Nephron (organoid): Measurements from ENCODE around the gene GHRH.

Experiments used
- H3K27ac Mint-ChIP-seq, 3 experiments: 2 replicates each; pipeline ENCODE4 v1.8.0; 2020; ENCODE audit warnings: mixed read lengths in 3 of 3, mild to moderate bottlenecking in 2 of 3, moderate library complexity in 1 of 3
- H3K27me3 Mint-ChIP-seq: 2 replicates; pipeline ENCODE4 v1.8.0; 2021; ENCODE audit warnings: low read depth, mild to moderate bottlenecking, moderate library complexity, mixed read lengths
- H3K36me3 Mint-ChIP-seq: 2 replicates; pipeline ENCODE4 v1.8.0; 2020; ENCODE audit warnings: low read depth, mixed read lengths
- H3K4me1 Mint-ChIP-seq: 2 replicates; pipeline ENCODE4 v1.8.0; 2020; ENCODE audit warnings: mixed read lengths
- H3K4me3 Mint-ChIP-seq, 3 experiments: 2 replicates each; pipeline ENCODE4 v1.8.0; 2020; ENCODE audit warnings: mild to moderate bottlenecking in 3 of 3, mixed read lengths in 3 of 3, moderate library complexity in 2 of 3
- H3K9me3 Mint-ChIP-seq: 2 replicates; pipeline ENCODE4 v1.8.0; 2020; ENCODE audit warnings: mixed read lengths
- TF ChIP-seq, protein P1 (sequence below), 3 experiments: fragments of 200-600 bp; sonication (generic); IDR thresholded peaks; one replicate each; pipeline ENCODE4 v1.5.0; 2021; ENCODE audit warnings: antibody characterized with exemption in 3 of 3; ENCODE audit not compliant: unreplicated experiment in 3 of 3

GHRH gene

DNA sequence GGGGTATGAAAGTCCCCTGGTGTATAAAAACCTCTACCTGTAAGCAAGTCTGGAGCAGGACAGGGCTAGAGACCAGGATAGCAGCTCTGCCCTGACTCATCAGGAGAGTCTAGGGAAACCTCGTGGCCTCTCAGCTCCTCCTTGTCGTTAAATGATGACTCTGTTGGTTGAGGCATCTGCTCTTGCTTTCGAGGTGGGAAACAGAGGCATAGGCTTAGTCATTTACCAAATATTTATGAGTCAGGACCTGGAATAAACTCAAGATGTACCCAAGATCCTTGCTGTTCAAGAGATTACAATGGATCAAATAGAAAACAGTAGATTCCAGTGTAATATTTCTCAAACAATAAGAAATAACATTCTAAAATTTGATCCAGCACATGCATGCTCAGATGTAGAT, 33.4 kb upstream of the GHRH start:
- H3K4me1 Mint-ChIP-seq: peaks cover 10% of the 10 kb centered on the region

DNA sequence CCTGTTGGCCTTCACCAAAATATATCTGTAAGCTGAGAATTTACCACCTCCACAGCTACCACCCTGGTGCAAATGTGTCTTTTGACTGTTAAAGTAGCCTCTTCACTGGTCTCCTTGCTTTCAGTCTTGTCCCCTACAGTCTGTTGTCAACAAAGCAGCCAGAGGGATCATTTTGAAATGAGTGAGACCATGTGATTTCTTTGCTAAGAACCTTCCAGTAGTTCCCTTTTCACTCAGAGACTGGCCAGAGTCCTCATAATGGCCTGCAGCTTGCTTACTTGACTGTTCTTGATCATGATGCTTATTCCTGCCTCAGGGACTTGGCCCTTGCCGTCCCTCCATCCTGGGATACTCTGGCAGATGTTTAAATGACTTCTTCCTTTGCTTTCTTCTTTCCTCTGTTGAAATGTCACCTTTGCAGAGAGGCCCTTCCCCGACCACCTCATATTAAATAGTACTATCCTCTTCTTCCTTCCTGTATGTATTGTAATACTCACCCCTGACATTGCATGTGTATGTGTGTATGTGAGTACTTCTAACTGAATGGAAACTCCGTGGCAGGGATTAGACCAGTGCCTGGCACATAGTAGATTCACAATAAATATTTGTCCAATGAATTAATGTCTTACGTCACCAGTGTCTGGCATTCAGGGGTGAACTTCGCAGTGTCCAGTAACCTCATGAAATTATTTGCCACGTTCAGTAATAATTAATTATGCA, 32.8 kb upstream of the GHRH start:
- Mint-ChIP-seq H3K9me3 (peaks cover 10% of the 10 kb centered on the region), H3K27ac (no peak overlapping the region), H3K27me3 (no peaks in the 10 kb centered on the region), H3K4me3 (peak overlapping the region in 1 of 3 experiments; percentile 2), H3K36me3 (peaks cover 50% of the 10 kb centered on the region), H3K4me1 (peaks cover 10% of the 10 kb centered on the region)
- TF ChIP-seq, protein P1, sequence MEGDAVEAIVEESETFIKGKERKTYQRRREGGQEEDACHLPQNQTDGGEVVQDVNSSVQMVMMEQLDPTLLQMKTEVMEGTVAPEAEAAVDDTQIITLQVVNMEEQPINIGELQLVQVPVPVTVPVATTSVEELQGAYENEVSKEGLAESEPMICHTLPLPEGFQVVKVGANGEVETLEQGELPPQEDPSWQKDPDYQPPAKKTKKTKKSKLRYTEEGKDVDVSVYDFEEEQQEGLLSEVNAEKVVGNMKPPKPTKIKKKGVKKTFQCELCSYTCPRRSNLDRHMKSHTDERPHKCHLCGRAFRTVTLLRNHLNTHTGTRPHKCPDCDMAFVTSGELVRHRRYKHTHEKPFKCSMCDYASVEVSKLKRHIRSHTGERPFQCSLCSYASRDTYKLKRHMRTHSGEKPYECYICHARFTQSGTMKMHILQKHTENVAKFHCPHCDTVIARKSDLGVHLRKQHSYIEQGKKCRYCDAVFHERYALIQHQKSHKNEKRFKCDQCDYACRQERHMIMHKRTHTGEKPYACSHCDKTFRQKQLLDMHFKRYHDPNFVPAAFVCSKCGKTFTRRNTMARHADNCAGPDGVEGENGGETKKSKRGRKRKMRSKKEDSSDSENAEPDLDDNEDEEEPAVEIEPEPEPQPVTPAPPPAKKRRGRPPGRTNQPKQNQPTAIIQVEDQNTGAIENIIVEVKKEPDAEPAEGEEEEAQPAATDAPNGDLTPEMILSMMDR (IDR thresholded peaks at IDR 0.05; ENCODE audit: unreplicated experiment in 3 of 3): no peak

More for the DNA sequence above, 33.4 kb upstream of the GHRH start:
- Mint-ChIP-seq H3K4me3 (no peak overlapping the region), H3K27me3 (no peaks in the 10 kb centered on the region), H3K9me3 (peaks cover 10% of the 10 kb centered on the region), H3K36me3 (peaks cover 54% of the 10 kb centered on the region), H3K27ac (no peak overlapping the region)
- TF ChIP-seq, protein P1 (IDR thresholded peaks at IDR 0.05; ENCODE audit: unreplicated experiment in 3 of 3): no peak

DNA sequence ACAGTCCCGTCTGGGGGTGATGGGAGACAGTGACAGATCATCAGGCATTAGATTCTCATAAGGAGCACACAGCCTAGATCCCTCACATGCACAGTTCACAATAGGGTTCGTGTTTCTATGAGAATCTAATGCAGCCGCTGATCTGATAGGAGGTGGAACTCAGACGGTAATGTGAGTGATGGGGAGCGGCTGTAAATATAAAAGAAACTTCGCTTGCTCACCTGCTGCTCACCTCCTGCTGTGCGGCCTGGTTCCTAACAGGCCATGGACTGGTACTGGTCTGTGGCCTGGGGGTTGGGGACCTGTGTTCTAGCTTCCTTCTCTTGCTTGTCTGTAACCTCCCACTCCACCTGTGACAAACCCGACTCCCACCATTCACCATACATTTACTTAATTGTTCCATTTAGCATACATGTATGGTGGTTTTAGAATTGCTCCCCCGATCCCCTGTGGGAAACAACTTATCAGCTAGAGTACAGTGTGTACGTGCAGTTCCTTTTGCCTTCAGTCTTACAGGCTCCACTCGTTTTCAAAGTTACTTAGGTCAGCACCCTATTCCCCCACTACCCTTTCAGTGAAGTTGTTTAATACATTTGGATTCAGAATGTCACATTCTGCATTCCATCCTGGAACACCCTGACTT, 31.8 kb upstream of the GHRH start:
- peak overlapping the region in 1 of 3 experiments; percentile 52 for H3K4me3 Mint-ChIP-seq
- peaks cover 10% of the 10 kb centered on the region for H3K9me3 Mint-ChIP-seq
- no peaks in the 10 kb centered on the region for H3K27me3 Mint-ChIP-seq
- H3K36me3 Mint-ChIP-seq: peaks cover 46% of the 10 kb centered on the region
- H3K4me1 Mint-ChIP-seq: peaks cover 10% of the 10 kb centered on the region
- no peak overlapping the region for H3K27ac Mint-ChIP-seq
- TF ChIP-seq, protein P1 (IDR thresholded peaks at IDR 0.05; ENCODE audit: unreplicated experiment in 3 of 3): no peak

DNA sequence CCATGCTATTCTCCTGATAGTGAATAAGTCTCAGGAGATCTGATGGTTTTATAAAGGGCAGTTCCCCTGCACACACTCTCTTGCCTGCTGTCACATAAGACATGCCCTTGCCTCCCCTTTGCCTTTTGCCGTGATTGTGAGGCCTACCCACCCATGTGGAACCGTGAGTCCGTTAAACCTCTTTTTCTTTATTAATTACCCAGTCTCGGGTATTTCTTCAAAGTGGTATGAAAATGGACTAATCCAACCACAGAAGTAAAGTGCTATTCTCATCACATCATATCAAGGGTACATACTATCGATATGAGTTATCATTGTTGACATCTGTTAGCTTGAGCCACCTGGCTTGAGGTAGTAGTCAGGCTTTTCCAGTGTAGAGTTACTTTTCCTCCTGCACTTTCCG, 30.1 kb upstream of the GHRH start:
- TF ChIP-seq, protein P1 (IDR thresholded peaks at IDR 0.05; ENCODE audit: unreplicated experiment in 3 of 3): no peak
- Mint-ChIP-seq H3K9me3 (peaks cover 10% of the 10 kb centered on the region), H3K4me3 (peak overlapping the region; percentile 75 to 95 (median 83)), H3K36me3 (peaks cover 40% of the 10 kb centered on the region), H3K4me1 (peaks cover 10% of the 10 kb centered on the region), H3K27ac (peak overlapping the region; percentile 22 to 67 (median 56)), H3K27me3 (no peaks in the 10 kb centered on the region)

DNA sequence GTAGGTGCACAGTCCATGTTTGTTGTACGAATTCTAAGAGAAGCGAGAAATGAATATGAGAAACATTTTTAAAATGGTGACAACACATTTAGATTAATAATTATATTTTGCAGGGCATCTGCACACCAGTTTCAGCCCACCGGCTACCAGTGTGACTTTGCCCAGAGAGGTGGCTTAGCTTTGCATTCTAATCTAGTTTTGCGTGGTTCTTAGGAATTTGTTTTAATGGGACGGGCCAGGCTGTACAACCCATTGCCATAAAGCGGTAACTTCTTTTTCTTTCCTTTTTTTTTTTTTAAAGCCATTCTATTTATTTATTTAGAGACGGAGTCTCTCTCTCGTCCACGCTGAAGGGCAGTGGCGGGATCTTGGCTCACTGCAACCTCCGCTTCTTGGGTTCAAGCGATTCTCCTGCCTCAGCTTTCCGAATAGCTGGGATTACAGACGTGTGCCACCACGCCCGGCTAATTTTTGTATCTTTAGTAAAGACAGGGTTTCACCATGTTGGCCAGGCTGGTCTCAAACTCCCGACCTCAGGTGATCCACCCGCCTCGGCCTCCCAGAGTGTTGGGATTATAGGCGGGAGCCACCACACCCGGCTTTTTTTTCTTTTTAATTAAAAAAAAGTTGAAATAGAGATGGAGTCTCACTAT, 28.7 kb upstream of the GHRH start:
- Mint-ChIP-seq H3K36me3 (peaks cover 40% of the 10 kb centered on the region), H3K27ac (peak overlapping the region; percentile 94 to 99 (median 98)), H3K27me3 (no peaks in the 10 kb centered on the region), H3K4me3 (peak overlapping the region; percentile 93 to 96 (median 95)), H3K4me1 (peaks cover 10% of the 10 kb centered on the region), H3K9me3 (peaks cover 10% of the 10 kb centered on the region)
- TF ChIP-seq, protein P1 (IDR thresholded peaks at IDR 0.05; ENCODE audit: unreplicated experiment in 3 of 3): no peak
